Vagina (tissue), 2 donors: ENCODE results near the gene KNCN.

Experiments used
- CTCF ChIP-seq, 3 experiments: fragments of 450-650 bp in 2 of 3; fragments of 200-600 bp in 1 of 3; sonication (generic) in 1 of 3; IDR thresholded peaks; one replicate each; pipeline ENCODE4 v1.5.1; 2017 to 2019; ENCODE audit warnings: antibody characterized with exemption in 3 of 3, mild to moderate bottlenecking in 2 of 3, moderate library complexity in 2 of 3
- POLR2A ChIP-seq, 2 donors: fragments of 450-650 bp; IDR thresholded peaks; one replicate each; pipeline ENCODE4 v1.6.1; 2017; ENCODE audit warnings: antibody characterized with exemption in 2 of 2, mild to moderate bottlenecking in 2 of 2, moderate library complexity in 2 of 2
- POLR2AphosphoS5 ChIP-seq, 2 donors: sonication (generic); formaldehyde crosslinking; IDR thresholded peaks; one replicate each; pipeline ENCODE4 v1.9.0; 2017; ENCODE audit warnings: antibody characterized with exemption in 2 of 2, mild to moderate bottlenecking in 2 of 2, low read depth in 1 of 2; ENCODE audit not compliant: insufficient read depth in 1 of 2

GRCh38 chr1:46557403-46557802 is 6.0 kb upstream of the KNCN start:
- TF ChIP-seq CTCF (IDR thresholded peaks at IDR 0.05) (no peak), POLR2A (IDR thresholded peaks at IDR 0.05) (no peak), POLR2AphosphoS5 (IDR thresholded peaks at IDR 0.05; ENCODE audit: insufficient read depth in 1 of 2, low read depth in 1 of 2) (no peak)
